DOHH2 (cell line): ENCODE results near the gene MAP6D1.

Experiments
- H3F3A ChIP-seq: fragments of 200-600 bp; sonication (generic), shearing (Covaris generic); 2 replicates; pipeline ENCODE4 v1.6.0; 2016; ENCODE audit warnings: antibody characterized with exemption, mild to moderate bottlenecking; ENCODE audit not compliant: control insufficient read depth, insufficient read depth
- H3K27ac ChIP-seq: fragments of 200-600 bp; sonication (generic); 2 replicates; pipeline ENCODE4 v1.5.1; 2014; ENCODE audit warnings: low read depth, mild to moderate bottlenecking, low read length, moderate library complexity
- H3K27me3 ChIP-seq: fragments of 200-600 bp; sonication (generic); 2 replicates; pipeline ENCODE4 v1.6.1; 2014; ENCODE audit warnings: mild to moderate bottlenecking, low read length, mixed read lengths; ENCODE audit not compliant: control insufficient read depth
- H3K36me3 ChIP-seq: fragments of 200-600 bp; sonication (generic); 2 replicates; pipeline ENCODE4 v1.6.1; 2014; ENCODE audit warnings: mild to moderate bottlenecking, low read length, moderate library complexity, mixed read lengths; ENCODE audit not compliant: control insufficient read depth
- H3K4me1 ChIP-seq: fragments of 200-600 bp; sonication (generic); 2 replicates; pipeline ENCODE4 v1.6.1; 2014; ENCODE audit warnings: mild to moderate bottlenecking, low read length, mixed read lengths; ENCODE audit not compliant: control insufficient read depth
- H3K4me2 ChIP-seq: fragments of 200-600 bp; sonication (generic); 2 replicates; pipeline ENCODE4 v1.6.0; 2014; ENCODE audit warnings: mild to moderate bottlenecking, low read length, moderate library complexity
- H3K4me3 ChIP-seq: fragments of 200-600 bp; sonication (generic); 2 replicates; pipeline ENCODE4 v1.5.1; 2014; ENCODE audit warnings: mild to moderate bottlenecking, low read length, mixed read lengths
- H3K79me2 ChIP-seq: fragments of 200-600 bp; sonication (generic); 2 replicates; pipeline ENCODE4 v1.6.1; 2014; ENCODE audit warnings: mild to moderate bottlenecking, low read length, mixed read lengths; ENCODE audit not compliant: control insufficient read depth
- H3K9me2 ChIP-seq: fragments of 200-600 bp; sonication (generic); replicated peaks from 2 replicates; pipeline ENCODE4 v1.6.1; 2014; ENCODE audit warnings: mild to moderate bottlenecking, low read length, mixed read lengths; ENCODE audit not compliant: control insufficient read depth
- H3K9me3 ChIP-seq: fragments of 200-600 bp; sonication (generic); 2 replicates; pipeline ENCODE4 v1.6.1; 2014; ENCODE audit warnings: antibody characterized with exemption, low read length, mixed read lengths; ENCODE audit not compliant: control insufficient read depth, insufficient read depth
- H4K20me1 ChIP-seq: fragments of 200-600 bp; sonication (generic); 2 replicates; pipeline ENCODE4 v1.6.0; 2014; ENCODE audit warnings: low read depth, mild to moderate bottlenecking, antibody characterized with exemption, low read length, moderate library complexity; ENCODE audit not compliant: control insufficient read depth, insufficient read depth
- EZH2phosphoT487 ChIP-seq: fragments of 200-600 bp; sonication (generic); IDR thresholded peaks from 2 replicates; pipeline ENCODE4 v1.6.1; 2017; ENCODE audit warnings: borderline replicate concordance, mild to moderate bottlenecking, antibody characterized with exemption, low read length, moderate library complexity, mixed read lengths
- TF ChIP-seq, protein P1 (sequence below): fragments of 200-600 bp; sonication (generic); IDR thresholded peaks from one replicate; pipeline ENCODE4 v1.5.1; 2014; ENCODE audit warnings: antibody characterized with exemption, mild to moderate bottlenecking, low read depth, low read length; ENCODE audit not compliant: poor library complexity, severe bottlenecking

The MAP6D1 gene

DNA sequence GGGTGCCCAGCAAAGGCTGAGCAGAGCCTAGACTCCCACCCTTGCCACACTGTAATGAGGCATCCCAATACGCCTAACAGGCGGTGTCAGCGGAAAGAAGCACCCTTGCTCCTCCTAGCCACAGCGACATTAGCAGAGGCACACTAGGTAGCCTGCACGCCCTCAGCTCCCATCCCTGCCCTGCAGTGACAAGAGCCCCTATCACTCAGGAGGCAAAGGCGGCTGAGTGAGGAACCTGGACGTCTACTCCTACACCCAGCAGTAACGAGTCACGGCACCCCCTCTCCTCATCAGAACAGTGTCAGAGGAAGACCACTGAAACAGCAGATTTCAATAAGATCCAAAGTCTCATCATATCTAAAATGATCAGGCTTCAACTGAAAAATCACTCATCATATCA is 12.0 kb upstream of the MAP6D1 start:
- peaks cover 54% of the 10 kb centered on the region for H3K36me3 ChIP-seq
- H3K9me3 ChIP-seq, result no peaks in the 10 kb centered on the region
- H3K27me3 ChIP-seq, result no peaks in the 10 kb centered on the region
- H3K9me2 ChIP-seq, result no peaks in the 10 kb centered on the region
- no peak overlapping the region for H3K27ac ChIP-seq
- H3K79me2 ChIP-seq, result no peaks in the 10 kb centered on the region
- H3K4me1 ChIP-seq, result no peaks in the 10 kb centered on the region
- no peak overlapping the region for H3K4me2 ChIP-seq
- H3K4me3 ChIP-seq, result no peak overlapping the region
- H3F3A ChIP-seq, result 0 out of 2 replicates have a peak, but pooled peaks cover 3% of the 10 kb centered on the region
- no peaks in the 10 kb centered on the region; the same call in 1 of the 2 replicates for H4K20me1 ChIP-seq
- TF ChIP-seq, protein P1, sequence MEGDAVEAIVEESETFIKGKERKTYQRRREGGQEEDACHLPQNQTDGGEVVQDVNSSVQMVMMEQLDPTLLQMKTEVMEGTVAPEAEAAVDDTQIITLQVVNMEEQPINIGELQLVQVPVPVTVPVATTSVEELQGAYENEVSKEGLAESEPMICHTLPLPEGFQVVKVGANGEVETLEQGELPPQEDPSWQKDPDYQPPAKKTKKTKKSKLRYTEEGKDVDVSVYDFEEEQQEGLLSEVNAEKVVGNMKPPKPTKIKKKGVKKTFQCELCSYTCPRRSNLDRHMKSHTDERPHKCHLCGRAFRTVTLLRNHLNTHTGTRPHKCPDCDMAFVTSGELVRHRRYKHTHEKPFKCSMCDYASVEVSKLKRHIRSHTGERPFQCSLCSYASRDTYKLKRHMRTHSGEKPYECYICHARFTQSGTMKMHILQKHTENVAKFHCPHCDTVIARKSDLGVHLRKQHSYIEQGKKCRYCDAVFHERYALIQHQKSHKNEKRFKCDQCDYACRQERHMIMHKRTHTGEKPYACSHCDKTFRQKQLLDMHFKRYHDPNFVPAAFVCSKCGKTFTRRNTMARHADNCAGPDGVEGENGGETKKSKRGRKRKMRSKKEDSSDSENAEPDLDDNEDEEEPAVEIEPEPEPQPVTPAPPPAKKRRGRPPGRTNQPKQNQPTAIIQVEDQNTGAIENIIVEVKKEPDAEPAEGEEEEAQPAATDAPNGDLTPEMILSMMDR, result no peak
- no peak for TF ChIP-seq EZH2phosphoT487

DNA sequence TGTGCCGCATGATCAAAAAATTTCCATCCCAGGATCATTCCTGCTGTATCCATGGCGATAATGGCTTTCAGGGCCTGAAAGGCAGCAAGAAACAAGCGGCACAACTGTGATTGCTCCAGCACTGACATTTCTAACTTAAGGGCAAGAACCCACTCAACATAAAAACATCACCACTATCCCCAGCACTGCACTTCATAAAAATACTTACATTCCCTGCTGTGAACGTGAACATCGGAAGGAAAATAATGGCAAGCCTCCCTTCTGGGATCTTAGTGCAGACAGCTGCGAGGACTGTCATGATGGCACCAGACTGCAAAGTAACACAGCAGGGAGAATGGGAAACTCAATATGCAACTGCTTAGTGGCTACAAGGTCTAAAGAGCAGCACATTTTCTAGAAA is 8.1 kb upstream of the MAP6D1 start:
- H3K9me2 ChIP-seq, result no peaks in the 10 kb centered on the region
- H3K27ac ChIP-seq, result no peak overlapping the region
- TF ChIP-seq, protein P1, result no peak
- TF ChIP-seq EZH2phosphoT487, result no peak

DNA sequence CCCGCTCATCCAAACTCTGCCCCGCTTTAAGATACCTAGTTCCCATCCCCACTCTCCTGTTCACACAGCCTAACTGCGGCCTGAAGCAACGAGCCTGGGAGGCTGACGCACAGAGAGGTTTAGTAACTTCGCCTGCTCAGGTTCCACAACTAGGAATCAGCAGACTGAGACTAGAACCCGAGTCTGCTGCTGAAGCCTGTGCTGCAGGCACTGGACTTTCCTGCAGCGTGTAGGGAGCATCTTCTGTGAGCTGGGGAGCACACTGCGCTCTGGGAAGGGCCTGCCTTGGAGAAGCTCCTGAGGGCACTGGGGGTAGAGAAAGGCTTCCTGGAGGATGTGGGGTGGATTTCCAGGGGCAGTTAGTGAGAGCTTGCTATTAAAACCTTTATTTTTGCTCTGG is 4.8 kb upstream of the MAP6D1 start:
- no peak for TF ChIP-seq EZH2phosphoT487
- TF ChIP-seq, protein P1, result no peak
- Histone ChIP-seq H3F3A (peaks cover 9% of the 10 kb centered on the region; the same call in 1 of the 2 replicates), H3K4me2 (no peak overlapping the region), H3K4me3 (no peak overlapping the region), H3K9me3 (no peaks in the 10 kb centered on the region), H3K4me1 (no peaks in the 10 kb centered on the region), H4K20me1 (no peaks in the 10 kb centered on the region; the same call in 1 of the 2 replicates), H3K27me3 (no peaks in the 10 kb centered on the region), H3K79me2 (no peaks in the 10 kb centered on the region), H3K27ac (no peak overlapping the region), H3K36me3 (peaks cover 17% of the 10 kb centered on the region), H3K9me2 (no peaks in the 10 kb centered on the region)

More for the DNA sequence above, 8.1 kb upstream of the MAP6D1 start:
- Histone ChIP-seq H3K4me3 (no peak overlapping the region), H3K4me2 (no peak overlapping the region), H3F3A (no peaks in the 10 kb centered on the region), H3K27me3 (no peaks in the 10 kb centered on the region), H3K36me3 (peaks cover 24% of the 10 kb centered on the region), H4K20me1 (no peaks in the 10 kb centered on the region; the same call in 1 of the 2 replicates), H3K9me3 (no peaks in the 10 kb centered on the region), H3K4me1 (no peaks in the 10 kb centered on the region), H3K79me2 (no peaks in the 10 kb centered on the region)
